ENCODE data around the gene TSPO2. TPM values are rescaled to one million over a fixed set of nuclear protein-coding genes. Genes with fewer than 3 reads are reported as not detected.

The TSPO2 gene
- total RNA-seq, 1 experiment from 2014 or later: not detected

- CTCF ChIA-PET: interaction anchor here (0.7 to 4.7 kb wide), 8 partner anchors 11 to 1262 kb away, joined by 3 to 38 read pairs (median 3); partner anchors contain the start of gene UNC5CL
- intact Hi-C loops (cut with micrococcal nuclease): loop anchor here (1.0 to 2.0 kb wide), 4 partner anchors 38 to 1086 kb away; no protein-coding TSS in a partner anchor
- POLR2A ChIA-PET: no interaction called here
- TF ChIP-seq CTCF (IDR thresholded peaks at IDR 0.05; ENCODE audit: unreplicated experiment): peak; percentile 70
- BruUV-seq (replicated peaks): no TSS peak
- Mint-ChIP-seq H3K9me3 (ENCODE audit: unreplicated experiment) (no peaks in the 10 kb centered on the region), H3K36me3 (ENCODE audit: insufficient read depth, unreplicated experiment) (peaks cover 71% of the 10 kb centered on the region), H3K27ac (ENCODE audit: low read depth, unreplicated experiment) (peak overlapping the region; percentile 79), H3K4me1 (ENCODE audit: insufficient read depth, unreplicated experiment) (peaks cover 15% of the 10 kb centered on the region), H3K27me3 (ENCODE audit: insufficient read depth, unreplicated experiment) (no peaks in the 10 kb centered on the region), H3K4me3 (ENCODE audit: unreplicated experiment) (no peak overlapping the region)
- DNase-seq (ENCODE audit: unreplicated experiment): peak; percentile 75
Observed at GRCh38 chr6:41066867-41067304, 24.6 kb downstream of the TSPO2 start.

GRCh38 chr6:41071501-41071922 lies 29.2 kb downstream of the TSPO2 start:
- peaks cover 33% of the 10 kb centered on the region for H3K4me1 Mint-ChIP-seq (ENCODE audit: insufficient read depth, unreplicated experiment)
- peak overlapping the region; percentile 85 for H3K4me3 Mint-ChIP-seq (ENCODE audit: unreplicated experiment)
- peaks cover 35% of the 10 kb centered on the region for H3K36me3 Mint-ChIP-seq (ENCODE audit: insufficient read depth, unreplicated experiment)
- DNase-seq (ENCODE audit: unreplicated experiment): no peak
- H3K27ac Mint-ChIP-seq (ENCODE audit: low read depth, unreplicated experiment): peak overlapping the region; percentile 95
- ChIA-PET POLR2A (interaction anchor here (0.7 to 1.6 kb wide), 8 partner anchors 11 to 642 kb away, joined by 3 to 12 read pairs (median 5); no protein-coding TSS in a partner anchor), CTCF (interaction anchor here (1.1 to 4.7 kb wide), 6 partner anchors 16 to 1694 kb away, joined by 3 to 38 read pairs (median 4); no protein-coding TSS in a partner anchor)
- H3K9me3 Mint-ChIP-seq (ENCODE audit: unreplicated experiment): no peaks in the 10 kb centered on the region
- BruUV-seq (replicated peaks): TSS peak; percentile 36
- intact Hi-C loops (cut with micrococcal nuclease): loop anchor here (5.0 kb wide), 2 partner anchors 111 to 1724 kb away; no protein-coding TSS in a partner anchor
- no peak for TF ChIP-seq CTCF (IDR thresholded peaks at IDR 0.05; ENCODE audit: unreplicated experiment)
- H3K27me3 Mint-ChIP-seq (ENCODE audit: insufficient read depth, unreplicated experiment): no peaks in the 10 kb centered on the region

GRCh38 chr6:41071923-41072835 lies 29.9 kb downstream of the TSPO2 start, which contains the start of gene OARD1:
TSS of gene OARD1 (minus strand) at chr6:41072356. CDS start at chr6:41071634, 722 bp downstream.
- ChIA-PET POLR2A (interaction anchor here (0.7 to 1.6 kb wide), 19 partner anchors 11 to 1645 kb away, joined by 3 to 12 read pairs (median 3); no protein-coding TSS in a partner anchor), CTCF (interaction anchor here (0.6 to 1.5 kb wide), 8 partner anchors 12 to 1694 kb away, joined by 3 to 9 read pairs (median 3); partner anchors contain the start of gene UNC5CL)
- TF ChIP-seq CTCF (IDR thresholded peaks at IDR 0.05; ENCODE audit: unreplicated experiment): no peak
- no peaks in the 10 kb centered on the region for H3K27me3 Mint-ChIP-seq (ENCODE audit: insufficient read depth, unreplicated experiment)
- no TSS peak for BruUV-seq (replicated peaks)
- peak; percentile 99 for DNase-seq (ENCODE audit: unreplicated experiment)
- intact Hi-C loops (cut with micrococcal nuclease): loop anchor here (5.0 kb wide), 2 partner anchors 110 to 1725 kb away; no protein-coding TSS in a partner anchor
- peak within 1 kb of the TSS; percentile 85 for H3K4me3 Mint-ChIP-seq (ENCODE audit: unreplicated experiment)
- H3K4me1 Mint-ChIP-seq (ENCODE audit: insufficient read depth, unreplicated experiment): peaks cover 32% of the 10 kb centered on the region
- H3K36me3 Mint-ChIP-seq (ENCODE audit: insufficient read depth, unreplicated experiment): peaks cover 28% of the 10 kb centered on the region
- peak within 1 kb of the TSS; percentile 95 for H3K27ac Mint-ChIP-seq (ENCODE audit: low read depth, unreplicated experiment)
- no peaks in the 10 kb centered on the region for H3K9me3 Mint-ChIP-seq (ENCODE audit: unreplicated experiment)
